T47D (cell line): ENCODE results near the gene INS.

Experiments used
- DNase-seq, 2 experiments: peaks; one replicate each; pipeline versions ENCODE4 v3.0.0 to v3.0.0-alpha.2; 2011 to 2012; ENCODE audit warnings: low read depth in 1 of 2, low spot score in 1 of 2
- JUND ChIP-seq: IDR thresholded peaks from 2 replicates; pipeline ENCODE4 v1.6.1; 2012; ENCODE audit warnings: low read depth
- in situ Hi-C: cut with HindIII; loops from 2 replicates; pipeline ENCODE4 v1.10.0; 2016; ENCODE audit warnings: low sequenced_read_pairs, low pct_unique_long_range_greater_than_20kb

Gene INS

DNA sequence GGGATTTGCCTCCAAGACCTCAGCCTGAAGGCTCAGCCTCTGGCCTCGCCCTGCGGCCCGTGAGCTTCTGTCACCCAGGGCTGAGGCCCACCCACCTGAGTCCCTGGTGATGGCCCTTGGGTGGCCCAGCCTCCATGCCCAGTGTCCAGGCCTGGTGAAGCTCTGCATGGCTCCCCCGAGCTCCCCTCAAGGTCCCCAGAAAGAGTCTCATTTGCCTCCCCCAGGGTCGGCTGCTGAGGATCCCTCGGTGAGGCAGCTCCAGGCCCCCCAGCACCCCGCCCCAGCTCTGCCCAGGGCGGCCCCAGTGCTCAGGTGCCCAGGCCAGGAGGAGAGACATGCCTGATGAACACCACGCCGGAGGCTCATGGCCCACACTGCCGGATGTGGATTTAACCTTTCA lies 12.8 kb upstream of the INS start:
- in situ Hi-C loops = no loop called here
- DNase-seq = no peak

DNA sequence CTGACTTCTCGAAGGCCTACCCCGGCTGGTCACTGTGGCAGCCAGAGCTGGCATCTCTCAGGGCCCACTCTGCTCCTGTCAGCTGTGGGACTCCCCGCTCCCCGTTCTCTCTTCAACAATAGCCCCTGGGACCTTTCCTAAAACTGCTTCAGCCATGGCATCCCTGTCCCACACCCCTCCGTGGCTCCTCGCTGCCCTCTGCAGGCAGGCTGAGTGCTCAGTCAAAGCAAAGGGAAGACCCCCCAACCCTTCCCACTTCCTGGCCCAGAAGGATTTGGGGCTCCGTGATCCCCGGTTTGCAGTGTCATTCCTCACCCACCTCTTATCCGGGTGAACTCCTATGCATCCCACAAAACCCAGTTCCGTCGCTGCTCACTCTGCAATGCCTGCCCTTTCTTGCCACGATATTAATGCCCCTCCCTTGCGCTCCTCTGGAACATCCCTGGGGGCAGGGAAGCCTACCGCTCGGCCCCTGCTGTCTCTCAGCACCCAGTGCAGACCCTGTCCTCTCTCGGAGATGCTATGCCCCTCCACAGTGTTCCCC lies 12.2 kb upstream of the INS start:
- DNase-seq = no peak
- TF ChIP-seq JUND = no peak
- in situ Hi-C loops = no loop called here

More for the DNA sequence above, 12.8 kb upstream of the INS start:
- TF ChIP-seq JUND = no peak

DNA sequence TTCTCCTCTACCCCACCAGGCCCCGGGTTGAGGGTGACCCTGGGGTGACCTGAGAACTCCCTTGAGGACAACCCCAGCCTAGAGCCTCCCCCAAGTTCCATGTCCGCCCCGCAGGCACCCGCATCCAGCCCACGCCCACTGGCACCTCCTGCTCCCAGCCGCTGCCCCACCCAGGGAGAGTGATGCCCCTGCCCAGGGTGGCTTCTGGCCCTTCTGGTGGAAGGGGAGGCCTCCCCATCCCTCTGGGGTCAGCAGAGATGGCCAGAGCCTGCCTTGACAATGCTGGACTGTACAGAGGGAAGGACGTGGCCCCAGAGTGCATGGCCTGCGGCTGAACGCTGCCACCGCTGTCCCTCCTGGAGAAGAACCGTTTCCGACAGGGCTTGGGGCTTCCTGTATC lies 11.7 kb upstream of the INS start:
- in situ Hi-C loops = no loop called here
- TF ChIP-seq JUND = no peak
- no peak for DNase-seq

DNA sequence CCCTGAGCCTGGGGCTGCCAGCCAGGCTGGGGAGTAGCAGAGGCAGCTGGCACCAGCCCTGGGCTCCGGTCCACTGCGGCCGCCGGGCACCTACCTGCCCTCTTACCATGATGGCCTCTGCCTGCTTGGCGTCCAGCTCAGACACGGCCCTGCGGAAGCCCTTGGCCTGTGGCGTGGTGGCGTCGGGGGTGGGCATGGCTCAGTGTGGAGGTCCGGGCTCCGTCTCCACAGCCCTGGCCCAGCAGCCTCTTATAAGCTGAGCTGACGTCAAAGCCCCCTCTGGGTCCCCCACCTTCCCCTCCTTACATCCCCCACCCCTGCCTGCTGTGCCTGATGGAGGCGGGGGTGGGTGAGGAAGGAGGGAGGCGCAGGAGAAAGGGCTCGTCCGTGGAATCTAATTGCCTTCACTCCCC lies 10.6 kb upstream of the INS start, which contains the start of gene TH:
Gene TH (minus strand): TSS at position 225 of the 413 bp plus-strand sequence. CDS start 29 bp downstream, at position 196.
- TF ChIP-seq JUND = no peak
- DNase-seq = no peak
- in situ Hi-C loops = no loop called here

DNA sequence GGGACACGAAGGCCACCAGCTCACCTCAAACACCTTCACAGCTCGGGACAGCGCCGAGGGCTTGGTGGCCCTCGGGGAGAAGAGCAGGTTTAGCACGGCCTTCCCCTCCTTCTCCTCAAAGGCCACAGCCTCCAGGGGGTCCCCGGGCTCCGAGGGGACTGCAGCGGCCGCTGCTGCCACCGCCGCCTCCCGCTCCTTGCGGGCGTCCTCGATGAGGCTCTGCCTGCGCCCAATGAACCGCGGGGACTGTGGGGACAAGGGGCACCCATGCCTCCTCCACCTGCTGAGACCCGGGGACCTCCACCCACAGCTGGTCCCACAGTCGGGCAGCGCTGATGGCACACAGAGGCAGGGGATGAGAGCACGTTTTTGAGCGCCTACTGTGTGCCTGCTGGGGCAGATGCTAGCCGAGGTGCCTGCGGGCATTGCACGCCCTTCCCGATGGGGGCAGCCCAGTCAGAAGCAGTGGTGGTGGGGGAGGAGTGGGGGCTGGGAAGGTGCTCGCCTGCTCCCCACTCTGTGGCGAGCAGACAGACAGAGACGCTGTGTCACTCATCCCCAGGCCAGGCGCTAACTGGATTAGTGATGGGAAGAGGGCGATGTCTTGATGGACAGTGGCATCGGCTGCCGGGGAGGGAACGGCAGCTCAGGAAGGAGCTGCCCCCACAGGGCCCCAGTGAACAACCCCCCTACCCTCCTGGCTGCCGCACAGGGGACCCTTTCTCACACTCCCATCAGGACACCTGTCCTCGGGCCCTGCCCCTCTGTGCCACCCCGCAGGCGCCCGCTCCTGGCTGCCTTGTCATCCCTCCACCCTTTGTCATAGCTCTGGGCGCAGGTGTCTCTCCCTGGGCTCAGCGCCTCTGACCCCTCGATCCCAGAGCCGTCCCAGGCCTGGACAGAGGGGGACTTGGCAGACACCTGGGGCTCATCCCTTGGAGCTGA lies 8.9 kb upstream of the INS start:
- no peak for DNase-seq
- in situ Hi-C loops = no loop called here
- no peak for TF ChIP-seq JUND

DNA sequence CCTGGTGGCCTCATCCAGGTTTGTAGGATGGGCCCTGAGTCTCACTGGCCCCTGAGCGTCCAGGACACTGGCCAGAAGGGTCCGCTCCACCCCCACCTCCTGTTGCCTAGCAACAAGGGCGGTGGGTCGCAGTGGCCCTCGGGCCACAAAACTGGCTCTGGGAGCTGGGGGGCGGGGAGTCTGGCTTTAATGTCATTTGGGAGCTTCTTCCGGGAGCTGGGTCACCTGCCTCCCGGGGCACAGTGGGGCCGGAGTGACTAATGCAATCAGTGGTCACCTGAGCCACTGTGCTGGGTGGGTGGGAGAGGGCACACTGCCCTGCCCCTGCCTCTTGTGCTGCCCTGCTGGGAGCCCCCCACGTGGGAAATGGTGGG lies 8.0 kb upstream of the INS start:
- DNase-seq = peak in 1 of 2 experiments; percentile 40
- in situ Hi-C loops = no loop called here
- TF ChIP-seq JUND = no peak

DNA sequence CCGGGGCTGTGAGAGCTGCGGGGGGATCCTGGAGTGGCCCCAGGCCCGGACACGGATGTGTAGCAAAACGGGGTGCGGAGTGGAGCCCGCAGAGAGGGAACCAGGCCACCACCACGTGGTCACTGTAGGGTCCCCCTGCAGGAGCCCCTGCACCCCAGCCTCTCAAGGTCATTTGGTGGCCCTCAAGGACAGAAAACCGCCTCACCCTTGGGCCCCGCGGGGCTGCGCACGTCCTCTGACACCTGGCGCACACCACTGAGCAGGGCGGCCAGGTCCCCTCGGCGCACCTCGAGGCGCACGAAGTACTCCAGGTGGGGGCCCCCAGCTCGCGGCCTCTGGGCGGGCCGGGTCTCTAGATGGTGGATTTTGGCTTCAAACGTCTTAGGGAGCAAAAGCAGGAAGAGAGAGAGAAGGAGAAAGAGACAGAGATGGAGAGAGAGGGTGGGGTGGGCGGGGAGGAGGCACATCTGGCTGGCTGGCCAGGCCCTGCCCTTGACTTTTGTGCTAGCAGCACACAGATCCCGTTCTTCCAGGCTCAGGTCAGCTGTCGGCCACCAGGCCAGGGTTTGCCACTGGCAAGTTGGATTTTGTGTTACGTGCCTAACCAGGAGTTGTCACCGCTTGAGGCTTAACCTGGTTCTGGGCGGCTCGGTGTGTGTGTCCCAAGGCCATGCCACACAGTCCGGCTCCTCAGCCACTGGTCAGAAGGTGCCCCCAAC lies 7.4 kb upstream of the INS start:
- in situ Hi-C loops = no loop called here
- peak; percentile 29 to 57 for DNase-seq
- TF ChIP-seq JUND = no peak

DNA sequence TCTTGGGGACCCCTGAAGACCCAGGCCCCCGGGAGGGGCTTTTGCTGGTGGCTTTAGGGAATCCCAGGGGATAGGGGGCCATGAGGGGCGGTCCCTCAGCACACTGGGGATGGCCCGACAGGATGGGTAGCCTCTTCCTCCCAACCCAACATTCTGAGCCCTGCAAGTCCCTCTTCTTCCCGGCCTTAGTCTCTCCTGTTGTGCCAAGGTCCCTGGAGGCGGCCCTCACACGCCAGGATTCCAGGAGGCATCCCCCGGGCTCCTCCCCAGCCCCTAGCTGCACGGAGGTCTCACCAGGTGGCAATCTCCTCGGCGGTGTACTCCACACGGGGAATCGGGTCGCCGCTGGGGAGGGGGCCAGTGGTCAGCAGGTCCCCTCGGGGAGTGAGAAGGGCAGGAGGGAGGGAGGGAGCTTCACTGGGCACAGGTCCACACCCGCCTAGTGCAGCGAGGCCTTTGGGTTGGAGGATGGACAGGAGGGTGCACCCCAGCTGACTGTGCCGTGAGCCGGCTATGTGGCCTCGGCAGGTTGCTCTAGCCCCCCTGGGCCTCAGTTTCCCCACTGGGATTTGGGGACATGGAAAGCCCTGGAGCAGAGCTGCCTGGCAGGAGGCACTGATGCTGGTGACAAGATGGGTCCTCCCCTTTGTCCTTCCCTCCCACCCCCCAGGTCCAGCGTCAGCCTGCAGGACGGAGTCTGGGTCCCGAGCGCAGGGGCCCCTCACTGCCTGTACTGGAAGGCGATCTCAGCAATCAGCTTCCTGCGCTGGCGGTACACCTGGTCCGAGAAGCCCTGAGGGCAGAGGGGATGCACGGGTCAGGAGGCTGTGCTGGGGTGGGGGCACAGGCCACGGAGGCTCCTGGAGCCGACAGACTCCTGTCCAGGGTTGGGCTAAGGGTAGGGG lies 6.4 kb upstream of the INS start:
- no peak for TF ChIP-seq JUND
- no peak for DNase-seq
- in situ Hi-C loops = no loop called here

DNA sequence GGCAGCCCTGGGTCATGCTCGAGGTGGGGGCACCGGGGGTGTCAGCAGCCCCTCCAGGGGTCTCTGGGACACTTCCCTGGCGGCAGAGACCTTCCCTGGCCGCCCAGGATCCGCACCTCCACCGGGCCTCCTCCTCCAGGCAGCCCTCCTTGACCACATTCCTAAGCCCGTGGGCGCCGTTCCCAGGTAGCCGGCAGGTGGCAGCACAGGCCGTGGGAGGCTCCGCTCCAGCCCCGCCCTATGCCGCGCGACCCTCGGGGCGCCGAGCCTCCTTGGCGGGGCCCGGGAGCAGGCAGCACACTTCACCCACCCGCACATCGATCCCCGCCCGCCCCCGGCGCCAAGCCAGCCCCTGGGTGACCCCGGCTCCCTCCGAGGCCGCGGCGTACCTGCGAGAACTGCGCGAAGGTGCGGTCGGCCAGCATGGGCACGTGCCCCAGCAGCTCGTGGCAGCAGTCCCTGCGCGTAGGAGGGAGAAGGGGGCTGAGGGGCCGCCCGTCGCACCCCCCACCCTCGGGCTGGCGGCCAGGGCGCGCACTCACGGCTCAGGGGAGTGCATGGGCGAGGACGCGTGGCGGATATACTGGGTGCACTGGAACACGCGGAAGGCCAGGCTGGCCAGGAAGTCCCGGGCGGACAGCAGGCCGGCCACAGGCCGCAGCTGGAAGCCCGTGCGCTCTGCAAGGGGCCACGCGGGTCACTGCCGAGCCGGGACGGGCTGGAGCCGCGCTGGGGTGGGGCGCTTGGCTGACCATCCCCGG lies 5.3 kb upstream of the INS start:
- DNase-seq = no peak
- in situ Hi-C loops = no loop called here
- no peak for TF ChIP-seq JUND

DNA sequence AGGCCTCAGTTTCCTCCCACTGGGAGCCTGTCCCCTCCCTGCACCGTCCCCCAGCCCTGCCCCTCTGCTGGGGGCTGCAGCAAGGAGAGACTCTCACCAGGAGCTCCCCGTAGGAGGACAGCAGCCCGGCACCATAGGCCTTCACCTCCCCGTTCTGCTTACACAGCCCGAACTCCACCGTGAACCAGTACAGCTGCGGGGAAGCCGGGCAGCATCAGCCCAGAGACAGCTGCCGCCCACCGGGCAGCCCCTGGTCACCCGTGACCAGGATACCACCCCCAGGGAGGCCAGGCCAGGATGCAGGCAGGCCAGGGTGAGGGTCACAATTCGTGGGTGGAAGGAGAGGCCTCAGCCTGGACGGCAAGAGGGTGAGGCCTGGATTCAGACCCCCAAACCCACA lies 4.6 kb upstream of the INS start:
- TF ChIP-seq JUND = no peak
- in situ Hi-C loops = no loop called here
- no peak for DNase-seq

DNA sequence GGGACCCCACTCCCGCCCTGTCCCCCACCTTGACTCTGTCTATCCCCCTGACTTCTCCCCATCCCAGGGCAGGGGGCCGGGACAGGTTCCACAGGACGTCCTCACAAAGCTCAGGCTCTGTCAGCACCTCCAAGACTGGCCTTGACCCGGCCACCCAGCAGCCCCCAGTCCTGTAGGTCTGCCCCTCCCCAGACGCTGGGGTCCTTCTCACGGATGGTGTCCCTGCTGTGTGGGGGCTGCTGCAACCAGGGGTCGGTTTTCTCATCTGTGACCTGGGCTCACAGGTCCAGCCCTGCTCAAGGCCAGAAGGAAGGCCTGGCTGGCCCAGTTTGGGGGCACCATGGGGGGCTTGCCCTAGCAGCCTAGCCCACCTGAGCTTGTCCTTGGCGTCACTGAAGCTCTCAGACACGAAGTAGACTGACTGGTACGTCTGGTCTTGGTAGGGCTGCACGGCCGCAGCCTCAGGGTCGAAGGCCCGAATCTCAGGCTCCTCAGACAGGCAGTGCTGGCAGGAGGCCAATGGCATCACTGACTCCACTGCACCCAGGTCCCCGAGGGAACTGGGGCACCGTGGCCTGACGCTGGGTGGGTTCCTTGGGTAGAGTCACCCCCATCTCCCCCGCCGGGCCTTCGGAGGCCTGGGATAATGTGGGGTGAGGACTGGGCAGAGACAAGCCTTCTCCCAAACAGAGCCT lies 4.0 kb upstream of the INS start:
- peak; percentile 47 to 64 for DNase-seq
- no peak for TF ChIP-seq JUND
- in situ Hi-C loops = no loop called here
